HEK293 (cell line): ENCODE results near the gene UXS1.

ENCODE experiments used
- CTCF ChIP-seq: fragments of 450-650 bp; formaldehyde crosslinking; IDR thresholded peaks from 2 replicates; pipeline ENCODE4 v1.5.1; 2016; ENCODE audit warnings: missing biosample characterization, missing genetic modification characterization
- EGR2 ChIP-seq: fragments of 450-650 bp; formaldehyde crosslinking; IDR thresholded peaks from 2 replicates; pipeline ENCODE4 v1.5.1; 2016; ENCODE audit warnings: low read depth, missing biosample characterization, missing genetic modification characterization
- KLF1 ChIP-seq: fragments of 450-650 bp; formaldehyde crosslinking; IDR thresholded peaks from 2 replicates; pipeline ENCODE4 v1.5.1; 2016; ENCODE audit warnings: missing biosample characterization, missing genetic modification characterization
- KLF16 ChIP-seq: fragments of 450-650 bp; formaldehyde crosslinking; IDR thresholded peaks from 2 replicates; pipeline ENCODE4 v1.5.1; 2017; ENCODE audit warnings: missing biosample characterization, missing genetic modification characterization
- RBAK ChIP-seq: fragments of 450-650 bp; formaldehyde crosslinking; IDR thresholded peaks from 2 replicates; pipeline ENCODE4 v1.5.1; 2016; ENCODE audit warnings: missing biosample characterization, missing genetic modification characterization
- TCF7L2 ChIP-seq: IDR thresholded peaks from 2 replicates; pipeline ENCODE4 v1.6.1; 2011; ENCODE audit warnings: low read depth, mild to moderate bottlenecking, inconsistent platforms, low read length, moderate library complexity, borderline replicate concordance
- ZNF121 ChIP-seq: fragments of 450-650 bp; formaldehyde crosslinking; IDR thresholded peaks from 2 replicates; pipeline ENCODE4 v1.5.1; 2016; ENCODE audit warnings: missing biosample characterization, missing genetic modification characterization
- ZNF274 ChIP-seq, 2 experiments: fragments of 200-500 bp in 1 of 2; fragments of 450-650 bp in 1 of 2; sonication (Bioruptor generic) in 1 of 2; formaldehyde crosslinking in 1 of 2; IDR thresholded peaks; 2 replicates each; pipeline versions ENCODE4 v1.5.1 to v1.6.1; 2014 to 2016; ENCODE audit warnings: borderline replicate concordance in 1 of 2, inconsistent platforms in 1 of 2, low read length in 1 of 2, missing biosample characterization in 1 of 2, missing genetic modification characterization in 1 of 2
- ZNF629 ChIP-seq: fragments of 450-650 bp; formaldehyde crosslinking; IDR thresholded peaks from 2 replicates; pipeline ENCODE4 v1.5.1; 2017; ENCODE audit warnings: missing biosample characterization, missing genetic modification characterization
- ZNF701 ChIP-seq: fragments of 450-650 bp; formaldehyde crosslinking; IDR thresholded peaks from 2 replicates; pipeline ENCODE4 v1.5.1; 2016; ENCODE audit warnings: missing biosample characterization, missing genetic modification characterization
- ZSCAN30 ChIP-seq: fragments of 450-650 bp; IDR thresholded peaks from 2 replicates; pipeline ENCODE4 v1.5.1; 2018; ENCODE audit warnings: missing biosample characterization, mild to moderate bottlenecking, missing genetic modification characterization, moderate library complexity
- TF ChIP-seq, protein P1 (sequence below): fragments of 450-650 bp; IDR thresholded peaks from 2 replicates; pipeline ENCODE4 v1.5.1; 2018; ENCODE audit warnings: missing biosample characterization, missing genetic modification characterization
- TF ChIP-seq, protein P2 (sequence below): fragments of 450-650 bp; formaldehyde crosslinking; conservative IDR thresholded peaks from 2 replicates; pipeline ENCODE4 v1.5.1; 2016; ENCODE audit warnings: low read depth, missing biosample characterization, missing genetic modification characterization
- TF ChIP-seq, protein P3 (sequence below): fragments of 450-650 bp; formaldehyde crosslinking; IDR thresholded peaks from 2 replicates; pipeline ENCODE4 v1.5.1; 2017; ENCODE audit warnings: missing biosample characterization, missing genetic modification characterization

GRCh38 chr2:106075048-106075447, 119.1 kb downstream of the UXS1 start:
- TF ChIP-seq CTCF (tag by site-specific recombination): no peak
- no peak for TF ChIP-seq TCF7L2
- no peak for TF ChIP-seq ZNF701
- TF ChIP-seq RBAK: no peak
- TF ChIP-seq ZNF629 (tag by site-specific recombination): no peak
- TF ChIP-seq, protein P1, sequence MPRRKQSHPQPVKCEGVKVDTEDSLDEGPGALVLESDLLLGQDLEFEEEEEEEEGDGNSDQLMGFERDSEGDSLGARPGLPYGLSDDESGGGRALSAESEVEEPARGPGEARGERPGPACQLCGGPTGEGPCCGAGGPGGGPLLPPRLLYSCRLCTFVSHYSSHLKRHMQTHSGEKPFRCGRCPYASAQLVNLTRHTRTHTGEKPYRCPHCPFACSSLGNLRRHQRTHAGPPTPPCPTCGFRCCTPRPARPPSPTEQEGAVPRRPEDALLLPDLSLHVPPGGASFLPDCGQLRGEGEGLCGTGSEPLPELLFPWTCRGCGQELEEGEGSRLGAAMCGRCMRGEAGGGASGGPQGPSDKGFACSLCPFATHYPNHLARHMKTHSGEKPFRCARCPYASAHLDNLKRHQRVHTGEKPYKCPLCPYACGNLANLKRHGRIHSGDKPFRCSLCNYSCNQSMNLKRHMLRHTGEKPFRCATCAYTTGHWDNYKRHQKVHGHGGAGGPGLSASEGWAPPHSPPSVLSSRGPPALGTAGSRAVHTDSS (tag by site-specific recombination): no peak
- TF ChIP-seq, protein P2, sequence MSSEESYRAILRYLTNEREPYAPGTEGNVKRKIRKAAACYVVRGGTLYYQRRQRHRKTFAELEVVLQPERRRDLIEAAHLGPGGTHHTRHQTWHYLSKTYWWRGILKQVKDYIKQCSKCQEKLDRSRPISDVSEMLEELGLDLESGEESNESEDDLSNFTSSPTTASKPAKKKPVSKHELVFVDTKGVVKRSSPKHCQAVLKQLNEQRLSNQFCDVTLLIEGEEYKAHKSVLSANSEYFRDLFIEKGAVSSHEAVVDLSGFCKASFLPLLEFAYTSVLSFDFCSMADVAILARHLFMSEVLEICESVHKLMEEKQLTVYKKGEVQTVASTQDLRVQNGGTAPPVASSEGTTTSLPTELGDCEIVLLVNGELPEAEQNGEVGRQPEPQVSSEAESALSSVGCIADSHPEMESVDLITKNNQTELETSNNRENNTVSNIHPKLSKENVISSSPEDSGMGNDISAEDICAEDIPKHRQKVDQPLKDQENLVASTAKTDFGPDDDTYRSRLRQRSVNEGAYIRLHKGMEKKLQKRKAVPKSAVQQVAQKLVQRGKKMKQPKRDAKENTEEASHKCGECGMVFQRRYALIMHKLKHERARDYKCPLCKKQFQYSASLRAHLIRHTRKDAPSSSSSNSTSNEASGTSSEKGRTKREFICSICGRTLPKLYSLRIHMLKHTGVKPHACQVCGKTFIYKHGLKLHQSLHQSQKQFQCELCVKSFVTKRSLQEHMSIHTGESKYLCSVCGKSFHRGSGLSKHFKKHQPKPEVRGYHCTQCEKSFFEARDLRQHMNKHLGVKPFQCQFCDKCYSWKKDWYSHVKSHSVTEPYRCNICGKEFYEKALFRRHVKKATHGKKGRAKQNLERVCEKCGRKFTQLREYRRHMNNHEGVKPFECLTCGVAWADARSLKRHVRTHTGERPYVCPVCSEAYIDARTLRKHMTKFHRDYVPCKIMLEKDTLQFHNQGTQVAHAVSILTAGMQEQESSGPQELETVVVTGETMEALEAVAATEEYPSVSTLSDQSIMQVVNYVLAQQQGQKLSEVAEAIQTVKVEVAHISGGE (tag by site-specific recombination): no peak
- no peak for TF ChIP-seq ZNF274 (IDR thresholded peaks at IDR 0.05; ENCODE audit: low read length)
- no peak for TF ChIP-seq ZNF274 (tag by site-specific recombination; IDR thresholded peaks at IDR 0.05; ENCODE audit: borderline replicate concordance)
- no peak for TF ChIP-seq ZNF121 (tag by site-specific recombination)
- TF ChIP-seq, protein P3, sequence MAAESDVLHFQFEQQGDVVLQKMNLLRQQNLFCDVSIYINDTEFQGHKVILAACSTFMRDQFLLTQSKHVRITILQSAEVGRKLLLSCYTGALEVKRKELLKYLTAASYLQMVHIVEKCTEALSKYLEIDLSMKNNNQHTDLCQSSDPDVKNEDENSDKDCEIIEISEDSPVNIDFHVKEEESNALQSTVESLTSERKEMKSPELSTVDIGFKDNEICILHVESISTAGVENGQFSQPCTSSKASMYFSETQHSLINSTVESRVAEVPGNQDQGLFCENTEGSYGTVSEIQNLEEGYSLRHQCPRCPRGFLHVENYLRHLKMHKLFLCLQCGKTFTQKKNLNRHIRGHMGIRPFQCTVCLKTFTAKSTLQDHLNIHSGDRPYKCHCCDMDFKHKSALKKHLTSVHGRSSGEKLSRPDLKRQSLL: no peak
- TF ChIP-seq EGR2 (tag by site-specific recombination): no peak
- TF ChIP-seq KLF1 (tag by site-specific recombination): no peak
- TF ChIP-seq ZSCAN30 (tag by site-specific recombination): no peak
- no peak for TF ChIP-seq KLF16
